ENCODE results near the gene ID3.

DNA sequence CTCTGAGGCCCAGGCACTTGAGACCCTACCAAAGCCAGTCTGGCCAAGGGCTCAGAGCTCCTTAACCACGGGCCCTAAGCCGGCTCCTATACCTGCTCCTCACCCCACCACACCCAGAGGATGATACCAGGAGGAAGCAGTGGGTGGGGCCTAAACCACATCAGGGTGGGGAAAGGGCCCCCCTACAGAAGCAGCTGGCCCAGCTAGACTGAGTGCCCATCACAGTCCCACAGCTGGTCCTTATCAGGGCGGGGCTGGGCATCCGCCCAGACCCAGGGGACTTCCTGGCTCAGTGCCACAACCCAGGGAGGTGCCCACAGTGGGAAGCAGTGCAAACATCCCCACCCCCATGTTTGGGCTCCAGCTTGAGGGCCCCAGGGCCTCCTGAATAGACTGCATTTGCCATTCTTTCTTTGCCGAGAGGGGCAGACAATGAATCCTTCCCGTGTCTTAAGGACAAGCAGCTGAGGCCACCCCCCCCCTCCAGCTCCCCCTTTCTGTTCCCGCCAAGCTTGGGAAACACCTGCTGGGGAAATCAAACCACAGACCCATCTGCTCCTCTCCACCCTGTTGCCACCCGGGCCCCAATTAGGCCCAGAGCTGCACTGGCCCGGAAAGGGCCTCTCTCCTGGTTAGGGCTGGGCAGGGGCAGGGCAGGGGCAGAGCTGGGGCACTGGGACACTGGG is 34.4 kb downstream of the ID3 start:
- TF ChIP-seq CTCF (IDR thresholded peaks at IDR 0.05) (no peak), POLR2A (IDR thresholded peaks at IDR 0.05) (peak in 1 of 2 donors; percentile 43)

Measured in Peyer's patch (tissue), 4 donors.